IPS-NIHi7 (cell line): ENCODE results near the gene EFR3B.
"Not testable (repeated sequence)": the region's sequence is repeated elsewhere in the genome, so short reads cannot be mapped to it uniquely, and the experiment has no call there.

Experiments
- DNase-seq: peaks from one replicate; pipeline ENCODE4 v3.0.0; 2012; ENCODE audit warnings: mixed read lengths; ENCODE audit errors: extremely low spot score

EFR3B gene

GRCh38 chr2:25150993-25151392 is 109.1 kb downstream of the EFR3B start:
- DNase-seq, result not testable (repeated sequence)

- no peak for DNase-seq
These were observed 109.8 kb downstream of the EFR3B start for GRCh38 chr2:25151718-25152117.

DNA sequence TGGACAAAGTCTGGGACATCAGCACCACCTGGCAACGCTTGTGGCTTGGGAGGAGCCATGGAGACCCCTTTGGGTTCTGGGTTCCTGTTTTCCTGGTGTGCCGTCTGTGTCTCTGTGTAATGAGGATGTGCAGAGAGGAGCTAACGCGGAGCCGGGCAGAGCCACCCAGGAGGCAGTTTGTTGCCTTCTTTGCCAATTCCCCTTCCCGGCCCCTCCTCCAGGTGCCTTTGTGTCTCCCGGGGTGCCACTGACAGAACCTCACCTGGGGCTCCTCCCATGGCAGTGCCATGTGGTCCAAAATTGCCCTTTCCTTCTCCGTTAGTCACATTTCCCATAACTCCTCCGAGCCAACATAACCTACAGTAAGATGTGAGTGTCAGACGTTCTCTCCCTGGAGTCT is 113.5 kb downstream of the EFR3B start:
- DNase-seq, result no peak

GRCh38 chr2:25158096-25158852 is 116.4 kb downstream of the EFR3B start:
- DNase-seq, result no peak

DNA sequence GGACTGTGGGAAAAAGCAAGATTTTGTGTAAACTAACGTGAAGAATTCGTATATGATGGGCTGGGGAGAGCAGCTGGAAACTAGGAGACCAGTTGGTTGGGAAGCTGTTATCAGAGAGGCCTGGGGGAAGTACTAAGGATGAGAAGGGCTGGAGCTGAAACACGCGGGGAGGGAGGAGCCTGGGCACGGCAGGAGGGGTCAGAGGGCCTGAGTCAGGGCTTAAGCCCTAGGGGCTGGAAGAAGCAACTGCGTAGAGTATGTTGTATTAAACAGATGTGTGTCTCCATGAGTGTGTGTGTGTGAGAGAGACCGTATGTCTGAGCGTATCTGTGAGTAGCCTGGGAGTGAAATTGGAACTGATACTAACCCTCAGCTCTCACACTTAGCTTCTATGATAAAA is 118.1 kb downstream of the EFR3B start:
- peak; percentile 88 for DNase-seq

GRCh38 chr2:25160376-25160775 is 118.5 kb downstream of the EFR3B start:
- DNase-seq, result no peak

DNA sequence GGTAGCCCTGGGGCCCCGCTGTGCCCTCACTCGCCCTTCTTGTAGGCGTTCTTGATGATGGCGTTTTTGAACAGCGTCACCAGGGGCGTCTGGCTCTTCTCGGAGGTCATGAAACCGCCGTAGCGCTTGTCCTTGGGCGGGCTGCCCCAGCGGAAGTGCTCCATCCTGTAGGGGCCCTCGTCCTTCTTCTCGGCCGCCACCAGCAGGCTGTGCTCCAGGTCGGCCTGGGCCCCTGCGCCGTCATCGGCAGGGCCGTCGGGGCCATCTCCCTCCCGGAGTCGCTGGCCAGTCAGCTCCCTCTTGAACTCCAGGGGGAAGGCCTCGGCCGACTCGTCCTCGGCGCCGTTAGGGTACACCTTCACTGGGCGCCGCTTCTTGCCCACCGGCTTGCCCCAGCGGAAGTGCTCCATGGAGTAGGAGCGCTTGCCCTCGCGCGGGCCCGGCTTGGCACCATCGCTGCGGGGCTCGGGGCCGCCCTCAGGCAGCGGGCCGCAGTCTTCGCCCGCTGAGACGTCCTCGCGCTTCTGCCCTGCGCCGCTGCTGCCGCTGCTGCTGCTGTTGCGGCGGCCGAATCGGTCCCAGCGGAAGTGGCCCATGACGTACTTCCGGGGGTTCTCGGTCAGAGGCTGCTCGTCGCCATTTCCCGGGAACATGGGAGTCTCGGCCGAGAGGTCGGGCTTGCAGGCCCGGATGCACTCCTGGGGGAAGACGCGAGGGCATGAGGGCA is 119.3 kb downstream of the EFR3B start:
- peak; percentile 45 for DNase-seq

DNA sequence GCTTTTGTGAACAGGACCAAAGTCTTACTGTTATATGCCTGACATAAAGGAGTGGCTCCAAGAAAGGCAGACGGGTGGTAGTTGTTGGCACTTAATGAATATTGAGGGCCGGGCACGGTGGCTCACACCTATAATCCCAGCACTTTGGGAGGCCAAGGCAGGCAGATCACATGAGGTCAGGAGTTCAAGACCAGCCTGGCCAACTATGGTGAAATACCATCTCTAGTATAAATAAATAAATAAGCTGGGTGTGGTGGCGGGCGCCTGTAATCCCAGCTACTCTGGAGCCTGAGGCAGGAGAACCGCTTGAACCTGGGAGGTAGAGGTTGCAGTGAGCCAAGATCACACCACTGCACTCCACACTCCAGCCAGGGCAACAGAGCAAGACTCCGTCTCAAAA is 120.2 kb downstream of the EFR3B start:
- DNase-seq, result not testable (repeated sequence)

DNA sequence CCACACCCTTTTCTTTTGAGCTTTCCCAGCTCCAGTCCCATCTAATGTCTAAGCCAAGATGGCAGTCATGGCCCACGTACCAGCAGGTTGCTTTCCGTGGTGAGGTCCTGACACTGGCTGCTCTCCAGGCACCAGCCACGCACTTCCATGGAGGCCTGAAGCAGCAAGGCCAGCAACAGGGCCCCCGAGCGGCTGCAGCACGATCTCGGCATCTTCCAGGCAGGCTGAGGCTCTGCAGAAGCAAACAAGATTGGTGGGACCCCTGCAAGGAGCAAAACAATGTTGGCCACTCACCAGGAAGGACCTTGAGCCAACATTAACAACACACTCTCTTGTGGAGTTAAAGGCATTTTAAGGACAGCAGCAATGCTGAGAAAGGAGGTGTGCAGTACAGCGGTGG is 122.7 kb downstream of the EFR3B start:
- no peak for DNase-seq

GRCh38 chr2:25165992-25166875 is 124.4 kb downstream of the EFR3B start:
- peak; percentile 73 for DNase-seq

DNA sequence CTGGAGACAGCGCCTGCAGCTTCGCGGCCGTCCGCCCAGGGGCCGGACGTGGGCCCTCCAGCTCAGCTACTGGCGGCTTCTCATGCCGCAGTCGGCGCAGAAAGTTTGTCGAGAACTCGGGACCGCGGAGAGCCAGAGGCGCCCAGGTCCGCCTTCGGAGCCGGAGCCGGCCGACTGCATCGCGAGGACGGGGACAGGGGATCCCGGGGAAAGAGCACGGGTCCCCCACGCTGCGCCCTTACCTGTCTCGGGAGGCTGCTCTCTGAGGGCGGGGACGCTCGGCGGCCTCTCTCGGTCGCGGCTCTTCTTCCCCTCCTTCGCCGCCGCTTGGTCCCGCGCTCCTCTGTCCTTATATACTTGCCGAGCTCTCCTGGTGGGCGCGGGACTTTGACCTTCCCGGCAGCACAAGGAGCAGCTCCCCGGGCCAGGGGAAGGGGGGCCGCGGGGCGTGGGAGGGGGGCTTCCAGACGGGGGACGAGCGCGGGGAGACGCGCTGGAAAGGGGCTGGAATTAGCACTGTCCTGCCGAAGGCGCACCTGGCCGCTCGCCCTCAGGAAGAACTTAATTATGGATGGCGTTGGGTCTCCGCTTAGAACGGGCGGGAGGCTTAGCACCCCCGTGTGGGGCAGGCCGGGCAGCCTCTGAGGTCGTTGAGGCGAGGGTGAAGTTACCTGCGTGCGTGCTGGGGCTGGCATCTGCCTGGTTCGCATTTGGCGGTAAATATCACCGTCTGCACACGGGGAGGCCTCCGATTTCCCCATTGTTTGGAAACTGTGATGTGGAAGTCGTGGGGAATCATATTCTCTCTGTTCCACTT is 126.6 kb downstream of the EFR3B start, which contains the start of gene POMC:
POMC (minus strand) TSS at position 325 of the 817 bp plus-strand sequence. CDS start 3,808 bp downstream, outside the sequence.
- peak; percentile 57 for DNase-seq

GRCh38 chr2:25169073-25169470 is 127.2 kb downstream of the EFR3B start:
- no peak for DNase-seq

DNA sequence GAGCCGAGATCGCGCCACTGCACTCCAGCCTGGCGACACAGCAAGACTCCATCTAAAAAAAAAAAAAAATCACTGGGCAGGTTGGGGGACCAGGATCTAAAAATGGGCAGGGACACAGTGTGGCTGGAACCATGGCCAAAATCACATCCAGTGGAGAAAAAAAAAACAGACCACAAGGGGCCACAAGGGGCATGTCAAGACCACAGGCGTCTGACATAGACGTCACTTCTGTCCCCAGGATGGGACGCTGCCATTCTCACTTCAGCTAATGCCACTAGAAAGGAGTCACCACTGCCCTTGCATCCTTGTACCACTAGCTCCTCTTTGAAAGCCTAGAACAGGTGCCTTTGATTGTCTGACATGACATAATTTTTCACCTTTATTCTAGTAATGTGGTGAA is 129.0 kb downstream of the EFR3B start:
- DNase-seq, result no peak

- DNase-seq, result no peak
These were observed 131.8 kb downstream of the EFR3B start for GRCh38 chr2:25173719-25174118.

DNA sequence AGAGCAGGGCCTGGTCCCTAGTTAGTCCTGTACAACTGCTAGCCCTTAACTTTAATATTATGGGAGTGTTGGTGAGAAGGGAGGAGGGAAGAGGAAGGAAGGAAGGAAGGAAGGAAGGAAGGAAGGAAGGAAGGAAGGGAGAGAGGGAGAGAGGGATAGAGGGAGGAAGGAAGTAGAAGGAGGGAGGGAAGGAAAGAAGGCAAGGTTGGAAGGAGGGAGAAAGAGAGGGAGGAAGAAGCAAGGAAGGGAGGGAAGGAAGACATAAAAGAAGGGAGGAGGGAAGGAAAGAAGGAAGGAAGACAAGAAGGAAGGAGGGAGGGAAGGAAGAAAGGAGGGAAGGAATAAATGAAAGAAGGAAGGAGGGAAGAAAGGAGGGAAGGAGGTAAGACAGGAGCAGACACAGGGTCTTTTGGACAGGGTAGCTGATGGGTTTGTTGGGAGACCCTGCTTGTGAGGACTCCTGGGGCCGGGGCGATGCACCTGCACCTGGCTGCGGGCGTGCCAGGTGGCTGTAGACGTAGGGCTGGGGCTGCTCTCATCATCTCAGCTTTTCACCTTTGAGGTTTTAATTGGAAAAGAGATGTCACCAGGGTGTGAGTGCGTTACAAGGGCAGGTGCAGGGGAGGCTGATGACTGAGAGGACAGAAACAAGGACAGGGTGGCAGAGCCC is 132.5 kb downstream of the EFR3B start:
- DNase-seq, result no peak

DNA sequence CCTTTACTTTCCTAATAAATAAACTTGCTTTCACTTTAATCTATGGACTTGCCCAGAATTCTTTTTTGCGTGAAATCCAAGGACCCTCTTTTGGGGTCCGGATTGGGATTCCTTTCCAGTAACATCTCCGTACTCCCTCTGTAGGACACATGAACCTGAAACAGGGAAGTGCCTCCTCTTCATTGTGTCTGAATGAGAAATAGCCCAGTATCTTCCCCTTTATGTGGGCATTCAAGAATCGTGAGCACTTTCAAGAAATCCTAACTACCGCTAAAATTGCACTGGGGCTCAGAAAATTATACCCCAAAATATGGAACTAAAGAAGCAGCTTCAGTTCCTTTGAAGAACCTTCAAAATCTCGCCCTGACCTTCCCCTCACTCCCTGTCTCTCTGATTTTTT is 134.3 kb downstream of the EFR3B start:
- DNase-seq, result no peak

DNA sequence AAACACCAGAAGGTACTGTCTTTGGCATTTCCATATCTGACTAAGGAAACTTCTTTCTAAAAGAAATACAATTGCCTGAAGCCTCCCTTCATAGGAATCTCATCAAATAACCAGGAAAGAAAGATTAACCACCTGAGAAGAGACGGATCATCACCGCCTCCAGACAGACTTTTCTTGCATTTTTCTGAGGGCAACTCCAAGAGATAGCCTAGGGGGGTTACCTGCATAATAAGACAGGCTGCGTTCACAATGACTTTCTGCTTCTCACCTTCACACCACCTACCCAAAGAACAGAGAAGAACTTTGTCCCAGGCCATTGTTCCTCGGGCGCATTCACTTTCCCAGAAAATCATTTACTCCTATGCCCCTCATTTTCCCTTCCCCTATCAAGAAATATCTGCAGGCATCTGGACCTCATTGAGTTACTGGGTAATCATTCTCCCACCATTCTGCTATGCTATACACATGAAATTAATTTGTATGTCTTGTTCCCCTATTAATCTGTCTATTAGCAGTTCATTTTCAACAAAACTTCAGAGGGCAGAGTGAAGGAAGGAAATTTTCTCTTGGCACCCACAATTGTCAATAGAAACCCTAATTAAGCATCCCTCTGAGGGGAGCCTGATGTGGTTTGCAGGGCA is 134.8 kb downstream of the EFR3B start:
- no peak for DNase-seq

GRCh38 chr2:25177211-25177611 is 135.3 kb downstream of the EFR3B start:
- no peak for DNase-seq

- no peak for DNase-seq
These were observed 137.1 kb downstream of the EFR3B start for GRCh38 chr2:25178976-25179375.

DNA sequence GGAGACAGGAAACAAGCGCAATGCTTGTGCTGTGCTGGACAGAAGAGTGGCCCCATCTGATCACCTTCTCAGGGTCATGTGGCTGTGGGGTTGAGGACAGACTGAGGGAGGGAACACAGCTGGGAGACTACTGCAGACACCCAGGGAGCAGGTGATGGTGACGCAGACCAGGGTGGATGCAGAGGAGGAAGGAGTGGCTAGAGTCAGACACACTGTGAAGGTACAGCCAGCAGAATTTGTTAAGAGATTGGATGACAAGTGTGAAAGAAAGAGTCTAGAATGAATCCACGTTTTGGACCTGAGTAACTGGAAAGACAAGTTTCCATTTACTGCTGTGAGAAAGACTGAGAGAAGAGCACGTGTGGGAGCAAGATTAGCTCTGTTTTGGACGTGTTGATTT is 142.4 kb downstream of the EFR3B start:
- no peak for DNase-seq
